HS-5 (cell line): ENCODE data around the gene ZFYVE27.
A peak's percentile ranks its signal among the peaks of the same experiment; 100 is the strongest.

Experiments
- DNase-seq: peaks from one replicate; pipeline ENCODE4 v3.0.0-alpha.2; 2012; ENCODE audit warnings: low read depth

Gene ZFYVE27

DNA sequence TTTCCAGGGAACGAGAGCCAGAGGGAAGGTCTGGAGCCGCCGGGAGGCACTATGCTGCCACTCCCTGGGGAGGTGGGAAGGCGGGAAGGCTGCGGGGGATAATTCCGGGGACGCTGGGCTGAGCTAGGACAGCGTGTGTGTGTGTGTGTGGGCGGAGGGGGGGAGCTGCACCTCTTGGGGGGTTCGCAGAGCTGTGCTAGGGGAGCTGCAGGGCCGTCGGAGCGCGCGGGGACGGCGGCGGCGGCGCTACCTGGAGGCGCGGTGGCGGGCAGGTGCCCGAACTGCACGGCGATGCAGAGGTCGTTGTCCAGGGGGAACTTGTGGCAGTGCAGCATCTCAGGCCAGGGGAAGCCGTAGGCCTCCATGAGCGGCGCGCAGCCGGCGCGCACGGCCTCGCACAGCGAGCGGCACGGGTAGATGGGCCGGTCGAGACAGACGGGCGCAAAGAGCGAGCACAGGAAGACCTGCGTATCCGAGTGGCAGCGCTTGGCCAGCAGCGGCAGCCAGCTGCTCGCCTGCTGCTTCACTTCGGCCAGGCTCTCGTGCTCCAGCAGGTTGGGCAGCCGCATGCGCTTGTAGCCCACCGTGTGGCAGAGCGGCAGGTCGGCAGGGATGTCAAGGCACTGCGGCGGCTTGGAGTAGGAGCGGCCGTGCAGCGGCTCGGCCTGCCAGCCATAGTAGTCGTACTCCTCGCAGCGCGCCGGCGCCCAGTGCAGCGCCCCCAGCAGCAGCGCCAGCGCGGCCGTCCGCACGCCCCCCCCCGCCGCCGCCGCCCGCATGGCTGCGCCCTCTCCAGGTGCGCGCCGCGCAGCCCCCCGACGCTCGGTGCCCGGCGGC is 34.3 kb downstream of the ZFYVE27 start:
- no peak for DNase-seq

DNA sequence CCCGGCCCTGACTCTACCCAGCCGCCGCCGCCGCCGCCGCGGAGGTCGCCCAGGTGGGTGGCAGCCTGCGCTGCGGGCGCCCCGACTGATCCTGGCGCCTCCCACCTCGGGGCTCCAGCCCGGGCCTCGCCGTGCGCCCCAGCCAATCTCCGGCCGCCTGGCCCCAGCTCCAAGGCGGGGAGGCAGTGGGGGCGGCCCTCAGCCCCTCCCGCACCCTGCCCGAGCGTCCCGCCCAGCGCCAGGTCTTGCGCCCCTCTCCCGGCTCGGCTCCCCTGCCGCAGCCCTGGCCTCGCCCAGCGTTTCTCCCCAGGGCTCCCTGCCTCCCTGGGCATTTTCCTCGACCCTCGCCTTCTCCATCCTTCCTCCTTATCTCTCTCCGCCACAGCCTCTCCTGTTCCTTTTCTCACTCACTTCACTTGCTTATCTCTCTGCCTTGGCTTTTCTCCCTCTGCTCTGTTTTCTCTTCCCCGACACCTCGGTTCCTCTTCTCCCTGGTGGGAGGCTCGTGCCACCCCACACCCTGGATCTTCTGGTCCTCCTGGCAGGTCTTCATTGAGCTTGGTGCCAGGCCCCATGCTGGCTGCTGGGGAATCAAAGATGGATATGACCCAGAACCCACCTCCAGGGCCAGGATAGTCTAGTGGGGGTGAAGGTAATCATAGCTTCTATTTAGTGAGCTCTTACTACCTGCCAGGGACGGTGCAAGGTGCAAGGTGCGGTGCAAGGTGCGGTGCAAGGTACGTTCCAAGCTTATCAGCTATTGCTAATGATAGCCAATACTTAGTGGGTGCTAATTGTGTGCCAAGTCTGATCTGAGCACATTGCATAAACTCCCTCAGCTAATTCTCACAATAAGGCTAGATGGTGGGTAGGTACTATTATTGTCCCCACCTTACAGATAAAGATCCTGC is 35.2 kb downstream of the ZFYVE27 start, which contains the start of gene SFRP5:
Gene SFRP5 (minus strand): TSS at position 87 of the 911 bp plus-strand sequence. CDS start 166 bp downstream, outside the sequence.
- DNase-seq = no peak

DNA sequence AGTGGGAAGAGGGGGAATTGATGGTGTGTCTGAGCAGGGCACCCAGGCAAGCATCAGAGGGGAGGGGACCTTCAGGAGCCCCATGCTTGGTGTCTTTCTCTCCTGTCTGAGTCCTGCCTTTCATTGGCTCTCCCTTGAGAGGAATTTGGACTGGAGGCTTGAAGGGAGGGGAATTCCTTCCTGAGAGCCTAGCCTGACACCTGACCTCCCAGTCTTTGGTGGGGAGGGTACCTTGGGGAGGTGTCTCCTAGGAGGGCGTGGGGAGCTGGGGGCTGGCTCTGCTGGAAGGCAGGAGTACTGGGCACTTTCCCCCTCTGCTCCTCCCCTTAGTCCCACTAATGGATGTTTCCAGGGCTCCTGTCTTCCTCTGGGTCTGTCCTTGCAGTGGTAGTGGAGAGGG is 36.2 kb downstream of the ZFYVE27 start:
- no peak for DNase-seq

DNA sequence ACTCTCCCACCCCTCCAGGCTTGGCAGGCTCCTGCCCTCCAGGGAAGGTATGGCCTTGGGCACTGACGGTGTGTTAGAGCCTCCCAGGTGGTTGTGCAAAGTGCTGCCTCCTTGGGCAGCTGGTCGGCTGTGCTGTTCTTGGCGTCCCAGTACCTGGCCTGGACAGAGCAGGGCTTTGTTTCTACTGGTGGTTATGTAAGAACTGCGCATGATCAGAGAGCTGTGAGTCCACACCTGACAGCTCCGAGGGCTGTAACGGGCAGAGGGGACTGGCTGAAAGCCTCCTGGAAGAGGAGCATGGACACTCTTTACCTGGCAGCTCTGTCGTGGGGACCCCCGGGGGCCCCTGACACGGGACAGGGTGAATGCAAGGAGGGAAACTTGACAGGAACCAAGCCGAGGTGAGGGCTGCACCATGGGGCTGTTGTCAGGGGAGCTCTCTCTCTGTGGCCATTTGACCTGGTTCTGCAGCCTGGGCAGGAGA is 37.9 kb downstream of the ZFYVE27 start:
- no peak for DNase-seq

DNA sequence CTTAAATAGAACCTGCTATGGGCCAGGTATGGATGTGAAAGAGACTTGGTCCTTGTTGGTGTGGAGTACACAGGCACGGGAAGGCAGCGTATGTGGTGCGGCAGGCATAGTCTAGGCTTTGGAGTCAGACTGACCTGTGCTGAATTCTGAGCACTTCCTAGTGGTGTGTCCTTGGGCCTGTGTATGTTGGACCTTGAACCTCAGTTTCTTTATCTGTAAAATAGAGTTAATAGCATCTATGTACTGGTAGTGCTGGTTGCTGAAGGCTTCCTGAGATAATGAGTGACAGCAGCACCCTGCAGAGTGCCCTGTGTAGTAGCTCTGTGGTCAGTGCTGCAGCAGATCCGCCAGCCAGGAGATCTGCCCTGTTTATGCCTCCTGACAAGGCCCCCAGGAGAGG is 40.2 kb downstream of the ZFYVE27 start:
- no peak for DNase-seq

DNA sequence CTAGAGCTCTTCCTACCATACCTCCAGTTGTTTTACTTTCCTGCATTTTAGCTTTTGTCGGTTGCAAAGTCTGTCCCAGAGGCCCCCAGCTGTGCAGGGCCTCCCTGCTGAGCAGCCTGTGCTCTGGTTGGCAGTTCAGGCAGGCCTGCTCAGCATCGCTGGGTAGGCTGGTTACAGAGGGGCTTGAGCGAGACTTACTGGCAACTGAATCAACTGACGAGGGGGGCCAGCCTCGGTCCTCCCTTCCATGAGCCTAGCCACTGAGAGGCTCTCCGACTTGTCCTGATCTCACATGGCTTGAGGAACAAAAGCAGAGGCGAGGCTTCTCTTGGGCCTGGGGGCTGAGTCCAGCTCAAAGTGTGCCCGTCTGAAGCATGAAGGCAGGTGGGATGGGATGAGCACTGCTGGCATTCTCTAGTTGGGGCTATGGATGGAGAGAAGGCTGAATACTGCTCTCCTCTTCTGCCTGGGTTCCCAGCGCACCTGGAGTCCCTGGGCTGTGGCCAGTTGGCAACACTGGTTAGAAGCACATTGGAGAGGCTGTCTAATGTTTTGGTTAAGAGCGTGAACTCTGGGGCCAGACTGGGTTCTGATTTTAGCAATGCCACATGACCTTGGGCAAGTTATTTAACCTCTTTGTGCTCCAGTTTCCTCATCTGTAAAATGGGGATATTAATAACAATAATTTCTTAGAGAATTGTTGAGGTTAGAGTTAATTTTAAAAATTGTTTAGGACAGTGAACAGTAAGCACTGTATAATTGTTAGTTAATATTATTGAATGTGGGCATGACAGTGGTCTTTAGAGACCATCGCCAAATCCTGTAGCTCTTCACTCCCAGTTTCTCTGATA is 41.7 kb downstream of the ZFYVE27 start:
- no peak for DNase-seq

DNA sequence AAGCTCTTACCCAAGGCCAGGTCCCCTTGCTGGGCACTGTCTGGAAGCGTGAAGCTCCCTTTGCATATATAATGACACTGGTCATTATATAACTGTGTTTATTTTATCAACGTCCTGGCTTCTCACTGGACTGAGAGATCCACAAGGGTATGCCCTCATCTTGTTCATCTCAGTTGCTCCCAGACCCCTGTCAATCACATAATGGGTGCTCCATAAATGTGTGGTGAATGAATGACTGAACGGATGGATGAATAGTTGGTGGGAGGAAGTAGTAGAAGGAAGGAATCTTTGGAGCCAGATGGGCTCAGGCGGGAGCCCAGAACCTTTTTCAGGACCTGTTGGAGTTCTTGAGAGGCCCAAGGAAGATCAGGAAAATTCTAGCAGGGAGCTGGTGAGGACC is 42.6 kb downstream of the ZFYVE27 start:
- DNase-seq = no peak

DNA sequence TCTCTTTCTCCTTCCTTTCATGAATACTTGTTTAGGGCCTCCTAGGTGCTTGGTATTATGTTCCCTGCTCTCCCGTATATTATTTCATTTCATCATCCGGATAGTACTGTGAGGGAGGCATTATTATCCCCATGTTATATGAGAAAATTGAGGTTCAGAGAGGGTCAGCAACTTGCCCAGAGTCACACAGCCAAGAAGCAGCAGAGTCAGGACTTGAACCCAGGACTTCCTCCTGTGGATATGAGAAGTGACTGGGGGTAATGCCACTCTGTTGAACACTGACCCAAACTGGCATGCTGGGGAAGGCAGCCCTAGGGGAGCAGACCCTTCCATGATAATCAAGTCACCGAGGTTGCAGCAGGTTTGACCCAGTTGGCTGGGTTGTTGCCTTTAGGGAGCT is 43.0 kb downstream of the ZFYVE27 start:
- no peak for DNase-seq

DNA sequence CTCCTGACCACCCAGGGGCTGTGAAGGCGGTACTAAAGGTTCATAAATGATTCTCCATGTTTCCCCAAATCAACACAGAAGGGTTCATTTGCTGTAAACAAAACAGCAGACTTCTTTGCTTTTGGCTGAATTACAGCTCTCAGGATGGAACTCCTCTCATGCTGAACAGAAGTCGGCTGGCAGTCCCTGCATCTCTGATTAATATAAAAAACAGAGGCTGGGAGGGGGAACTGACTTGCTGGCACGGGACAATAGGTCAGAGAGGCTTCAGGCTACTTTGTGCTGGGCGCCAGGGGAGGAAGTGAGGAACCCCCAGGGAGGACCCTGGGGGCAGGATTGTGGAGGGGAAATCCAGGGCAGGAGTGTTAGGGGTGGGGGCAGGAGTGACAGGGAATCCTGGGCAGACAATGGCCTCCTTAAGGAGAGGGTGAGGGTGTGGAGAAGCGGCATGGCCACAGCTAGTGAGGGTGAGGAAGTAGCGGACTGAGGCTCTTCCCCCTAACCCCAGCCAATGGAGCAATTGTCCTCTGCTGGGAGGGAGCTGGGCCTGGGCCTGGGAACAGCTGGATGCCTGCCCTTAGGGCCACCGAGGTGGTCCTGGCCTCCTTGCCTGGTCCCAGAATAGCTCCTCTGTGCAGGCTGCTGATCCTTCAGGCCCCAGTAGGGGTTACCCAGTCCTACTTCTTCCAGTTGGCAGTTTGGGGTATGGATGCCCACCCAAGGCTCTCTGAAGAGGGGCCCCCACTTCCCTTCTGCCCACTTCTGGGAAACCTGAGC is 44.1 kb downstream of the ZFYVE27 start:
- no peak for DNase-seq

DNA sequence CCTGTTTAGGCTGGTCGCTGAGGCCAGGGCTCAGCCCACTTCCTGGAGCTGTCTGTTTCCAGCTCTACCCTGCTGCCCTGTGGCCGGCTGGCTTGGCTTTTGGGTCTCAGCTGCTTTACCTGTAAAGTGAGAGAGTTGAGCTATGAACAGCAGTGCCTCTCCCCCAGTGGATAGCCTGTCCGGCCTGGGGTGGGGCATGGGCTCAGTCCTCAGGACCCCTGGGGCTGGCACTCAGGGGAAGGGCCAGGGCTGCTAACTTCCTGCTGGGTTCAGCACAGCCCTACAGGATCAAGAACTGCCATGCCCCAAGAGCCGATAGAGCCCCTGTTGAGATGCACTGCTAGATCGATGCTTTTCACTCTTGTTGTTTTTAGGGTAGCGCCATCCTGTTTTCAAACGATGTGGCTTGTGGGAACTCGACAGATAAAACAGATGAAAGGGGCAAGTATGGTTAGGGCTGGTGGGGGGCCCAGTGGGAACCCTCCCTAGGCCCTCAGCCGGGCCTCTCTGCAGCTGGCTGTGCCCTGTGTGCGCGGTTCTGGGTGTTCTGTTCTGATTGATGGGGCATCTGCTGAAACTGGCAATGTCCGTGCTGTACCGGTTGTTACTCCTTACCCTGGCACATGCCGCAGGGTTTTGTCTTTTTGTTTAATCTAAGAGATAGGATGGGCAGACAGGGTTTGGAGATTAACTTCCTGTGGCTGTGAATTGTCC is 44.8 kb downstream of the ZFYVE27 start:
- DNase-seq = no peak

DNA sequence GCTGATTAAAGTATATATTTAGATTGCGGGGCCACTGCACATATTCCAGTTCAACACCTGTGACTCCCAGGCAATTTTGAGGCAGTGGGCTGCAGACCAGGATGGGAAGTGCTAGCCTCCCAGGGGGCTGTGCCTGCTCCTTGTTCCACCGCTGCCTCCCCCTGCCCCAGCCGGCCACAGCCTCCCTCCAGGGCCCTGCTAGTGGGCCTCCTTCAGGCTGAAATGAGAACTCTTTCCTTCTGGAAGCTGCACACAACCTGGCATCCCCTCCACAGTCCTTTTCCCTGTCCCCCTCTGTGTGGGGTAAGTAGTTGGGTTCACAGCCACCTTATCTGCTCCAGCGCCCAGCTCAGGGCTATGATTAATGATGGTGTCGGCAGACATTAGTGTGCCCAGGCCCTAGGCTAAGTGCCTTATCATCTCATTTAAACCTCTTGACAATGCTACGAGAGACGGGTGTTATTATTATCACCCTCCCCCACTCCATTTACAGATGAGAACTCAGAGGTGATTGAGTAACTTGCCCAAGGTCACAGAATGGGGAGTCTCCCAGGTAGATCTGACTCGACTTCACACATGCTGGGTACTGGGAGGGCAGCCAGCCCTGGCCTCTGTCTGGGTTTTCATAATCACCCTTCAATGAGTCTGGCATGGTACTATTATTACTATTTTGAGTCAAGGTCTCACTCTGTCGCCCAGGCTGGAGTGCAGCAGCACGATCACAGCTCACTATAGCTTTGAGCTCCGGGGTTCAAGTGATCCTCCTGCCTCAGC is 45.7 kb downstream of the ZFYVE27 start:
- DNase-seq = no peak

DNA sequence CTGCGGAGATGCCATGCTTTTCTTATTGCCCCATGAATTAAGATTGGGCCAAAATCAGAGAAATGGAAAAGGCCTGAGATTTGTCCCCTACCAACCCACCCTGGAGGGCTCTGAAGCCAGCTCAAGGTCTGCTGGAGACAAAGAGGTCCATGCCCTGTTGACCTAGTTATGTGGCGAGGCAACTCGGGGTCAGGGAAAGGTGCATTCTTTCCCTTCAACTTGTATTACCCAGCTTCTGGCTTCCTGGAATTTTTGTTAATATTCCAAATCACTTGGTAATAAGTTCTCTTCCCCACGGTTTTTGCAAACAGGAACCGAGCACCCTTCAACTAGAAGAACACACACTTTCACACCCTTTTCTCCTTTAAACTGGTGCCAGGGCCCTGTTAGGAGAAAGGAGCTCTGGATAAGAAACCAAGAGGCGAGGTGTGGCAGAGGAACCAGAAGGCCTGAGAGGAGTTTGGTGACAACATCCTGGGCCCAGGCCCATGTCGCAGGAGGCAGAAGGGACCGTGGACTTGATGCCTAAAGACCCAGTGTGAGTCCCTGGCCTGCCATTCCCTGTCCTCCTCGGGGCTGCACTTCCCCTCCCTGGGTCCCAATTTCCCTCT is 47.4 kb downstream of the ZFYVE27 start:
- DNase-seq = no peak

DNA sequence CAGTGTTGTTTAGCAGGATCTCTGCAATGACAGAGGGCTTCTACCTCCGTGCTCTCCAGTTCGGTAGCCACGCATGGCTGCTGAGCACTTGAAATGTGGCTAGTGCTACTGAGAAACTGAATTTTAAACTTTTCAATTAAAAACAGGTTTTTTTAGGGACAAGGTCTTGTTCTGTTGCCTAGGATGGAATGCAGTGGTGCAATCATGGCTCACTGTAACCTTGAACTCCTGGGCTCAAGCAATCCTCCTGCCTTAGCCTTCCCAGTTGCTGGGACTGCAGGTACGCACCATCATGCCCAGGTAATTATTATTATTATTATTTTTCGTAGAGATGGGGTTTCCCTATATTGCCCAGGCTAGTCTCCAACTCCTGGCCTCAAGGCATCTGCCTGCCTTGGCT is 48.3 kb downstream of the ZFYVE27 start:
- no peak for DNase-seq

DNA sequence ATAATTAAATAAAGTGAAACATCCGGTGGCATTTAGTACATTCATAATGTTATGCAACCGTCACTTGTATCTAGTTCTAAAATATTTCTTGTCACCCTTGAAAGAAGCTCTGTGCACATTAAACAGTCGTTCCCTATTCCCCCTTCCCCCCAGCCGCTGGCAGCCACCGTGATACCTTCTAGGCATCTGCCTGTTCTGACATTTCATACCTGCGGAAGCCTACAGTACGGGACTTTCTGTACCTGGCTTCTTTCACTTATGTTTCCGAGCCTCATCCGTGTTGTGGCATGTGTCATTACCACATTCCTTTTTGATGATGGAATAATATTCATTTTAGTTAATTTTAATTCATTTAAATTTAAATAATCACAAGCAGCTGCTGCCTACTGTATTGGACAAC is 48.8 kb downstream of the ZFYVE27 start:
- no peak for DNase-seq

DNA sequence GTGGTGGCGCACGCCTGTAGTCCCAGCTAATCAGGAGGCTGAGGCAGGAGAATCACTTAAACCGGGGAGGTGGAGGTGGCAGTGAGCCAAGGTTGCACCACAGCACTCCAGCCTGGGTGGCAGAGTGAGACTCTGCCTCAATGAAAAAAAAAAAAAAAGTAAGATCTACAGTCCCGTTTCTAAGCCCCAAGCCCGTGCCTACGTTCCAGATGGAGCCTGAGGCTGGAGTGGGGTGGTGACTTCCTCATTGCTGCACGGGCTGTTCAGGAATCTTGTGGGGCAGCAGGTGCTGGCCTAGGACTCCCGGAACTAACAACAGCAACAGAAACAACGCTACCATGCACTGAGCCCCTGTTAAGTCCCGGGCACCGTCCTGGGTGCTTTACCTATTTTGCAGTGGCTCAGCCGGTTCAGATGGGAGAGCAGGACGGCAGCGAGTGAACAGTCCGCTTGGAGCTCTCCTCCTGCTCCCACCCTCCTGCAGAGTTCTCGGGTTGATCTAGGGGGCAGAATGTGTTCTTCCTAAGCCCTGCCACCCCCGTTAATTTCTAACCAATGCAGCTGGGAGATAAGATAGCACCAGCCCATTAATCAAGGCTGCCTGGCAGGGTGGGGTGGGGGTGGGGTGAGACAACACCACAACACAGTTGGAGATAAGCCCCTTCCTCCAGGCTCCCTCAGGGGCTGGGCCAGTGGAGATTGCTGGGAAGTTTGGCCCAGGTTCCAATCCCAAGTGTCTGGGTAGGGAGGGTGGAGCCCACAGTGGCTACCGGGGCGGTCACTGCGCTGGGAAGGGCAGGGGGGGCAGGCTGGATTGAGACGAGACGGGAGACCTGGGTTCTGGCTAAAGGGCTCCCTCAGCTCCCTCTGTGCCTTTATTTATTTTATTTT is 51.9 kb downstream of the ZFYVE27 start:
- no peak for DNase-seq

DNA sequence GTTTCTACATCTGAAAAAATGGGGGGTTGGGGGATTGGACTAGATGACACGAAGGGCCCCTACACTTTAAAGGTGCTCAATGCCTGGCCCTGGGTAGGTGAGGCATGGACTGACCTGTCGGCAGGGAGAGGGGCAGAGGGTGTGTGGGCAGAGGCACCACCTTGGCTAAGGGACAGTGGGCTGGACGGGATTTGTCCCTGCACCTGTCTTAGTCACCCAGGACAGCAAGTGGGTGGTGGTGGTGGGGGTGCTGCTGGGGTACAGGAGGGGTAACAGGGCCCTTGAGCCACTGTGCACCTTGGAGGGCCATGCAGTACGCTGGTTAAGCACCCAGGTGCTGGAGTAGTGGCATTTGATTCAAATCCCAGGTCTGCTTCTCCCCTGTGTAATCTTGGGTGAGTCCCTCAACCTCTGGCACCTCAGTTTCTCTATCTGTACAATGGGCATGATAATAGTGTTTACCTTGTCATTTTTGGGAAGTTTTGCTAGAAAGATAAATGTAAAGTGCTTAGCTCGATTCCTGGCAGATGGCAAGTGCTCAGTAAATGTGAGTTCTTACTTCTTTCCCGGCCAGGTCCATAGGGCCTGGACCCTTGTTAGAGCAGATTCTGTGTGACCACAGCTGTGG is 53.0 kb downstream of the ZFYVE27 start:
- DNase-seq = no peak

DNA sequence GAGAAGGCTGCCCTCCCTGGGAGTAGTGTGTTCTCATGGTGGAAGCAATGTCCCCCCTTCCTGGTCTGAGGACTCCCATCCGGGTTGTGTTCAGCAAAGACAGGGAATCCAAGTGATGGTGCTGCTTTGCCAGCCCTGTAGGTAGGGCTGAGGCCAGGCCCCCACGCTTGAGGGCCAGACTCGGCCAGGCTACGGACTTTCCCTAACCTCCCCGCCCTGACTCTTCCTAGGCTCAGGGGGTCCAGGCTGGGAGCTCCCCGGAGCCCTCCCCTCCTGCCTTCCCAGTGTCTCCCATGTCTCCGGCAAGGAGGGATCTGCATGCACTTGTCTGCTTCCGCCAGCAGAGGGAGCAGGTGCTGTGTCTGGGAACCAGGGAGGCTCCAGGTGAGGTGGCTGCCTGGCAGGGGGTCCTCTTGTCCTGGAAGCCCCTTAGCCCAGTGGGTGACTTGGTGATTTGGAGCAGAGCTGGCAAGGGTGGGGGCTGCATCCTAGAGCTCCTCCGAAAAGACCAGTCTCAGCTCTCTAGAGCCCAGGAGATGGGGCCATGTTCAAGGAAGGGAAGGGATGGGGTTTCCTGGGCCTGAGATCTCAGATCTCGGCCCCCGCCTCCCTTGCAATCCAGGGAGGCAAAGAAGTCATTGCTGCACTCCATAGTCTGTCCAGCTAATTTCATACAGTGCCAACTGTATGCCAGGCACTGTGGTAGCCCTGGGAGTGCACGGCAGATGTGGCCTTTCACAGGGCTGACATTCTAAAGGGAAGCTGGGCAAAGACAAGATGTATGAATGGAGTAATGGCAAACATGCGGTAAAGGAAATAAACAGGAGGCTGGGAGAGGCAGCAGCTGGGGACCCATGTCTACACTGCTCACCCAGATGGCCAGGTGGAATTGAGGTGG is 55.1 kb downstream of the ZFYVE27 start:
- DNase-seq = peak; percentile 6
